CD4-positive, alpha-beta T cell treated with Interleukin-2 at 100 ng/mL for 4 hours (primary cell): Measurements from ENCODE around the gene TYK2.

ENCODE experiments used
- DNase-seq: peaks from one replicate; pipeline ENCODE4 v3.0.0-alpha.2; 2020; ENCODE audit warnings: low spot score

Gene TYK2

GRCh38 chr19:10333758-10334587, 46.4 kb downstream of the TYK2 start:
- DNase-seq, result no peak

- peak; percentile 98 for DNase-seq
Observed at GRCh38 chr19:10332965-10333757, 47.2 kb downstream of the TYK2 start, which contains the start of gene RAVER1. TSS of gene RAVER1 (minus strand) at chr19:10333529. CDS start at chr19:10333507, 22 bp downstream.

- no peak for DNase-seq
Observed at GRCh38 chr19:10332158-10332964, 48.0 kb downstream of the TYK2 start.

GRCh38 chr19:10329555-10329954, 50.8 kb downstream of the TYK2 start:
- DNase-seq, result no peak

GRCh38 chr19:10328558-10329429, 51.6 kb downstream of the TYK2 start:
- no peak for DNase-seq

GRCh38 chr19:10327793-10328192, 52.6 kb downstream of the TYK2 start:
- no peak for DNase-seq

GRCh38 chr19:10325732-10326131, 54.6 kb downstream of the TYK2 start:
- no peak for DNase-seq

- no peak for DNase-seq
Observed at GRCh38 chr19:10321874-10322835, 58.2 kb downstream of the TYK2 start.

- DNase-seq, result no peak
Observed at GRCh38 chr19:10321417-10321797, 59.0 kb downstream of the TYK2 start.

GRCh38 chr19:10320602-10321416, 59.6 kb downstream of the TYK2 start:
- DNase-seq, result no peak

GRCh38 chr19:10318807-10319682, 61.3 kb downstream of the TYK2 start:
- DNase-seq, result no peak

GRCh38 chr19:10317857-10318462, 62.4 kb downstream of the TYK2 start:
- no peak for DNase-seq

- DNase-seq, result no peak
Observed at GRCh38 chr19:10317045-10317856, 63.1 kb downstream of the TYK2 start.

GRCh38 chr19:10316229-10317044, 63.9 kb downstream of the TYK2 start:
- no peak for DNase-seq

- DNase-seq, result peak; percentile 93
Observed at GRCh38 chr19:10315335-10316214, 64.8 kb downstream of the TYK2 start, which contains the start of gene FDX2. TSS of gene FDX2 (minus strand) at chr19:10316015. CDS start at chr19:10315996, 19 bp downstream.
